Measurements from ENCODE around the gene PROB1. TPM values are rescaled to one million over a fixed set of nuclear protein-coding genes. Genes with fewer than 3 reads are reported as not detected.

PROB1 gene
- total and polyA plus RNA-seq, 2 of the 8 experiments (the other 6 are each of a cell fraction or from before 2014, with no cell fraction given) = 0.89 to 3.1 TPM

GRCh38 chr5:139426203-139426885 is 31.4 kb upstream of the PROB1 start:
- Histone ChIP-seq H3K4me1 (replicated peaks in 1 of 4; ENCODE audit: control insufficient read depth in 3 of 4, insufficient read depth in 4 of 4, low read length in 3 of 4) (no peaks in the 10 kb centered on the region), H2BK20ac (ENCODE audit: low read length) (no peak overlapping the region), H3K14ac (ENCODE audit: insufficient read length) (no peak overlapping the region), H3K9me3 (ENCODE audit: insufficient read depth in 2 of 2, low read depth in 1 of 2, low read length in 1 of 2) (no peaks in the 10 kb centered on the region), H3K36me3 (ENCODE audit: control insufficient read depth in 2 of 4, insufficient read depth in 4 of 4, low read length in 3 of 4) (peaks cover 5 to 34% (median 15%) of the 10 kb centered on the region in 4 experiments; a peak in 7 of 8 replicates), H3K4me3 (ENCODE audit: extremely low read depth in 1 of 4, insufficient read depth in 2 of 4, low read depth in 3 of 4, low read length in 4 of 4) (no peak overlapping the region), H3K18ac (ENCODE audit: extremely low read depth, low read length) (no peak overlapping the region), H3K4me2 (ENCODE audit: insufficient read depth in 1 of 2, low read depth in 2 of 2, low read length in 2 of 2) (no peak overlapping the region), H2AK5ac (ENCODE audit: low read depth, low read length) (no peak overlapping the region), H2BK15ac (ENCODE audit: low read length) (no peak overlapping the region), H4K8ac (ENCODE audit: extremely low read depth, insufficient read depth, low read length) (no peak overlapping the region; the same call in 1 of the 2 replicates), H3K79me1 (ENCODE audit: low read depth, low read length) (no peaks in the 10 kb centered on the region), H3K9ac (replicated peaks in 1 of 4; ENCODE audit: extremely low read depth in 1 of 4, low read depth in 3 of 4, low read length in 3 of 4) (no peak overlapping the region), H2BK12ac (ENCODE audit: low read depth, low read length) (no peak overlapping the region), H3K79me2 (ENCODE audit: control insufficient read depth in 1 of 2, insufficient read depth in 2 of 2, low read length in 2 of 2) (no peaks in the 10 kb centered on the region), H4K5ac (ENCODE audit: insufficient read length, low read depth, low read length) (no peak overlapping the region), H2BK120ac (replicated peaks; ENCODE audit: low read depth, low read length) (no peak overlapping the region), H2AFZ (ENCODE audit: low read length) (no peak overlapping the region), H3K23ac (ENCODE audit: insufficient read length) (no peak overlapping the region), H3K27me3 (replicated peaks in 1 of 4; ENCODE audit: control insufficient read depth in 3 of 4, extremely low read depth in 1 of 4, insufficient read depth in 3 of 4, low read length in 3 of 4) (no peaks in the 10 kb centered on the region), H4K20me1 (replicated peaks in 1 of 2; ENCODE audit: control insufficient read depth in 1 of 2, insufficient read depth in 2 of 2, low read length in 2 of 2) (no peaks in the 10 kb centered on the region), H4K91ac (replicated peaks; ENCODE audit: insufficient read length, low read length) (no peak overlapping the region), H2BK5ac (ENCODE audit: low read depth, low read length) (no peak overlapping the region), H3K56ac (replicated peaks; ENCODE audit: insufficient read length, low read depth, low read length) (no peak overlapping the region), H3K27ac (ENCODE audit: low read depth, low read length) (no peak overlapping the region), H3K23me2 (ENCODE audit: low read depth, low read length) (no peaks in the 10 kb centered on the region), H3K4ac (replicated peaks; ENCODE audit: insufficient read length, low read depth, low read length) (no peak overlapping the region)
- FAIRE-seq (no peak), DNase-seq (ENCODE audit: low read depth in 1 of 2, low spot score in 2 of 2) (no peak)
- 94% methylated on average over 8 of the region's 8 CpGs; no CpG with 5 or more reads in 1 of the 2 experiments for WGBS, 2 experiments (ENCODE audit: extremely low coverage in 1 of 2, insufficient coverage in 1 of 2, insufficient read length in 1 of 2, insufficient replicate concordance in 2 of 2, low coverage in 1 of 2, low lambda C conversion rate in 2 of 2, missing lambda C conversion rate in 1 of 2)
- POLR2A ChIA-PET (ENCODE audit: partially characterized antibody) = interaction anchor here (0.6 to 4.2 kb wide), 2 partner anchors 12 to 91 kb away, joined by 3 to 15 read pairs; partner anchors contain the start of gene DNAJC18
- CTCF ChIA-PET (ENCODE audit: partially characterized antibody) = interaction anchor here (9.9 kb wide), 1 partner anchor 91 kb away, joined by 319 read pairs; no protein-coding TSS in a partner anchor
- no peak for TF ChIP-seq ASH2L (IDR thresholded peaks at IDR 0.05; ENCODE audit: low read length)
- TF ChIP-seq KDM5A (IDR thresholded peaks at IDR 0.05; ENCODE audit: low read length) = no peak
- no peak for TF ChIP-seq SP4 (IDR thresholded peaks at IDR 0.05; ENCODE audit: low read length)
- no peak for TF ChIP-seq EP300 (IDR thresholded peaks at IDR 0.05; ENCODE audit: borderline replicate concordance in 1 of 2, low read depth in 2 of 2, low read length in 2 of 2)
- TF ChIP-seq CHD1 (IDR thresholded peaks at IDR 0.05; ENCODE audit: low read depth, low read length) = no peak
- no peak for TF ChIP-seq RNF2 (IDR thresholded peaks at IDR 0.05; ENCODE audit: borderline replicate concordance, low read depth, low read length, missing control alignments, poor library complexity, severe bottlenecking)
- no peak for TF ChIP-seq SRF (IDR thresholded peaks at IDR 0.05; ENCODE audit: low read depth, low read length)
- TF ChIP-seq CHD2 (IDR thresholded peaks at IDR 0.05; ENCODE audit: low read length) = no peak
- TF ChIP-seq POLR2AphosphoS5 (IDR thresholded peaks at IDR 0.05; ENCODE audit: low read depth, low read length) = no peak
- TF ChIP-seq SUZ12 (IDR thresholded peaks at IDR 0.05; ENCODE audit: low read length) = no peak
- no peak for TF ChIP-seq RAD21 (IDR thresholded peaks at IDR 0.05 in 1 of 2, conservative IDR thresholded peaks at IDR 0.05 in 1 of 2; ENCODE audit: low read depth in 2 of 2, low read length in 2 of 2)
- no peak for TF ChIP-seq RFX5 (IDR thresholded peaks at IDR 0.05; ENCODE audit: borderline replicate concordance, low read depth, low read length)
- no peak for TF ChIP-seq NRF1 (IDR thresholded peaks at IDR 0.05; ENCODE audit: low read depth, low read length)
